HL-60 (cell line): Measurements from ENCODE around the gene IGF2BP3.
A peak's percentile ranks its signal among the peaks of the same experiment; 100 is the strongest.

Experiments
- DNase-seq, 2 experiments: peaks; one replicate each; pipeline ENCODE4 v3.0.0-alpha.2; 2010 to 2020; ENCODE audit warnings: low read depth in 1 of 2, low spot score in 1 of 2
- H3K27ac ChIP-seq: fragments of 250-450 bp; sonication (Bioruptor Pico); replicated peaks from 2 replicates; pipeline ENCODE4 v1.5.1; 2020; ENCODE audit warnings: mild to moderate bottlenecking, moderate library complexity
- H3K27me3 ChIP-seq: fragments of 250-450 bp; sonication (Bioruptor Pico); 2 replicates; pipeline ENCODE4 v1.5.1; 2021; ENCODE audit warnings: mild to moderate bottlenecking, moderate library complexity; ENCODE audit not compliant: insufficient read depth, poor library complexity, severe bottlenecking
- H3K4me3 ChIP-seq: replicated peaks from 2 replicates; pipeline ENCODE4 v1.5.1; 2011; ENCODE audit warnings: mild to moderate bottlenecking, control low read depth, low read length; ENCODE audit not compliant: insufficient read depth
- CTCF ChIP-seq: IDR thresholded peaks from one replicate; pipeline ENCODE4 v1.5.1; 2011; ENCODE audit warnings: low read length, control low read depth, inconsistent platforms; ENCODE audit not compliant: insufficient read depth
- GABPA ChIP-seq: IDR thresholded peaks from 2 replicates; pipeline ENCODE4 v1.6.1; 2012; ENCODE audit warnings: low read depth
- POLR2AphosphoS5 ChIP-seq: IDR thresholded peaks from 2 replicates; pipeline ENCODE4 v1.6.1; 2012; ENCODE audit warnings: low read depth
- SPI1 ChIP-seq: IDR thresholded peaks from 2 replicates; pipeline ENCODE4 v1.6.1; 2012; ENCODE audit warnings: low read depth, mild to moderate bottlenecking, borderline replicate concordance
- TF ChIP-seq, protein P1 (sequence below): IDR thresholded peaks from 2 replicates; pipeline ENCODE4 v1.6.1; 2012; ENCODE audit warnings: low read depth; ENCODE audit not compliant: insufficient replicate concordance

Gene IGF2BP3

DNA sequence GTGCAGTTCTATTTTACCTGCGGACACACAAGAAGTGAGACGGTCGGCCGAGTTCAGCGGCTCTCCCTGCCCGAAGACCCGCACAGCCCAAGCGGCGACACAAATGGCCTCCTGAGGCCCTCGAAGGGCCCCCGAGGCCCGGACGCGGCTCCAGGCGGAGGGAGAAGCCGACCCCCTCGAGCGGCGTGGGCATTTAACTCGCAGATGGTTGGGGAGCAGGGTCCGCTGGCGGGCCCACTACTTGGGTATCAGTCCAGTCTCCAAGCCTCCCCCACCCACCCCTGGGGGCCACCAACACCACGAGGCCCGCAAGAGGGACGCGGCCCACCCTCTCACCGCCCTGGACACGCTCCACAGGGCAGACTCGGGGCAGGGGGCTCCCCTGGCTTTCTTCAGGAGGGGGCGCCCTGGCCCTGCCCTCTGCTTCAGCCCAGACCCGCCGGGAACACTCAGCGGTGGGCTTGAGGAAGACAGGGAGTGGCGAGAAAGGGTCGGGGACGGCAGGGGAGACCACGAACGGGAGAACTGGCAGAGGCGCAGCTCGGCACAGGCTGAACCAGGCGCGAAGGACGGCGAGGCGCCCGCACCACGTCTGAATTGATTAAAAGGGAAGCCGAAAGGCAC is 1.7 kb downstream of the IGF2BP3 start:
- no peaks in the 10 kb centered on the region for H3K27me3 ChIP-seq
- peak overlapping the region; percentile 96 for H3K27ac ChIP-seq
- no peak for TF ChIP-seq POLR2AphosphoS5
- TF ChIP-seq SPI1, result no peak
- TF ChIP-seq GABPA, result no peak
- TF ChIP-seq, protein P1, sequence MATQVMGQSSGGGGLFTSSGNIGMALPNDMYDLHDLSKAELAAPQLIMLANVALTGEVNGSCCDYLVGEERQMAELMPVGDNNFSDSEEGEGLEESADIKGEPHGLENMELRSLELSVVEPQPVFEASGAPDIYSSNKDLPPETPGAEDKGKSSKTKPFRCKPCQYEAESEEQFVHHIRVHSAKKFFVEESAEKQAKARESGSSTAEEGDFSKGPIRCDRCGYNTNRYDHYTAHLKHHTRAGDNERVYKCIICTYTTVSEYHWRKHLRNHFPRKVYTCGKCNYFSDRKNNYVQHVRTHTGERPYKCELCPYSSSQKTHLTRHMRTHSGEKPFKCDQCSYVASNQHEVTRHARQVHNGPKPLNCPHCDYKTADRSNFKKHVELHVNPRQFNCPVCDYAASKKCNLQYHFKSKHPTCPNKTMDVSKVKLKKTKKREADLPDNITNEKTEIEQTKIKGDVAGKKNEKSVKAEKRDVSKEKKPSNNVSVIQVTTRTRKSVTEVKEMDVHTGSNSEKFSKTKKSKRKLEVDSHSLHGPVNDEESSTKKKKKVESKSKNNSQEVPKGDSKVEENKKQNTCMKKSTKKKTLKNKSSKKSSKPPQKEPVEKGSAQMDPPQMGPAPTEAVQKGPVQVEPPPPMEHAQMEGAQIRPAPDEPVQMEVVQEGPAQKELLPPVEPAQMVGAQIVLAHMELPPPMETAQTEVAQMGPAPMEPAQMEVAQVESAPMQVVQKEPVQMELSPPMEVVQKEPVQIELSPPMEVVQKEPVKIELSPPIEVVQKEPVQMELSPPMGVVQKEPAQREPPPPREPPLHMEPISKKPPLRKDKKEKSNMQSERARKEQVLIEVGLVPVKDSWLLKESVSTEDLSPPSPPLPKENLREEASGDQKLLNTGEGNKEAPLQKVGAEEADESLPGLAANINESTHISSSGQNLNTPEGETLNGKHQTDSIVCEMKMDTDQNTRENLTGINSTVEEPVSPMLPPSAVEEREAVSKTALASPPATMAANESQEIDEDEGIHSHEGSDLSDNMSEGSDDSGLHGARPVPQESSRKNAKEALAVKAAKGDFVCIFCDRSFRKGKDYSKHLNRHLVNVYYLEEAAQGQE, result no peak
- TF ChIP-seq CTCF, result no peak
- no peak for DNase-seq
- H3K4me3 ChIP-seq, result peak overlapping the region; percentile 63

DNA sequence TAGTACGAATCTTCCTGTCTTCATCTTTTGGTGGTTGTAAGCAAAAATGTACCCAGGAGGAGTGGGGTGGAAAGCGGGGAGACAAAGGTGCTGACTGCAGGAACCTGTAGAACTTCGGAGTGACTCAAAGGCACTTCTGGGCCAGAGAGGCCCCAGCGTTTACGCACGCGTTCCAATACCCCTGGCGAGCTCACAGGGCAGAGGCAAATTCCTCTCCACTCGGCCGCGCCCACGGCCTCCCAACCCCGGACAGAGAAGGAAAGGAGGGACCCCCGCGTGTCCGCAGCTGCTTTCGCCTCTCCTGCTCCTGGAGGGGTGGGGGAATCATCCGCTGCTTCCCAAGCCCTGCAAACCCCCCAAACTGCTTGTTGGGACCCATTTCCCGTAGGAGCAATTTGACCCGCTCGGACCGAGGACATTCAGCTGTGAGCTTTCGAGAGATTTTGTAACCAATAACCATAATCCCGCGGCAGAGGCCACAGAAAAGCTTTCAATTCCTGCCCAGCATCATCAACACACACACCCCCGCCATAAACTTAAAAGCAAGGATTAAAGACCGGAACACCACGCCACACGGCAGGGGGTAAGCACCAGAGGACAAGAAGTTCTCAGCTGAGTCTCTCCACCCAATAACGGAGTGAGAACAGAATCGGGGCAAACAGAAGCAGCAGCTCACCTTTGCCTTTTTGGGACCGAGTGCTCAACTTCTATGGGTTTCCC is 2.3 kb downstream of the IGF2BP3 start:
- Histone ChIP-seq H3K27me3 (no peaks in the 10 kb centered on the region), H3K27ac (peak overlapping the region; percentile 96), H3K4me3 (peak overlapping the region; percentile 63)
- DNase-seq, result peak in 1 of 2 experiments; percentile 52
- TF ChIP-seq POLR2AphosphoS5 (no peak), GABPA (no peak), CTCF (no peak), SPI1 (no peak)
- TF ChIP-seq, protein P1, result no peak

DNA sequence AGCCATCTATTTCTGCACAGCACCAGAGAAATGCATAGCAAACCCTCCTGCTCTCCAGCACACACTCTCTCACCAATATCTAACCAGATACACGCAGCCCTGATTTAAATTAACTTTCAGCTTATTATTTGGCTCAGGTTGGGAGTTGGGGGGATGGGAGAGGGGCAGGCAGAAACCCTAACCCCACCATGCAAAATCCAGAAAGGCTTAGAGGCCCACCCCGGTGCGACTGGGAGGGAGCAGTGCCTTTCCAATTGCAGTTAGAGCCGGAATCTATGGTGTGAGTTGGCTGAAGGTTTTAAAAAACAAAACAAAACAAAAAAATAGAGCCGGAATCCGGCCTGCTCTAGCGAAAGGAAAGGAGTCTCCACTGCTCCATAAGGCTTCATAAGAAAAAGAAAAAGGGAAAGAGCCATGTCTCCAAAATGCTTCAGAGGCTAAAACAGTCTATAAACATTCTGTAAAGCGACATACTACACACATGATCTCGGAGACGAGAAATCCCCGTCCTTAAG is 2.9 kb downstream of the IGF2BP3 start:
- Histone ChIP-seq H3K27me3 (no peaks in the 10 kb centered on the region), H3K27ac (peak overlapping the region; percentile 96), H3K4me3 (peak overlapping the region; percentile 63)
- no peak for DNase-seq
- TF ChIP-seq POLR2AphosphoS5, result no peak
- TF ChIP-seq SPI1, result no peak
- TF ChIP-seq, protein P1, result no peak
- no peak for TF ChIP-seq GABPA
- no peak for TF ChIP-seq CTCF
